T follicular helper cell (primary cell): ENCODE measurements around the gene NLGN1.

Source experiments
- DNase-seq: peaks from one replicate; pipeline ENCODE4 v3.0.0-alpha.2; 2020; ENCODE audit warnings: low read depth

The NLGN1 gene

GRCh38 chr3:174285242-174285864 lies 887.8 kb downstream of the NLGN1 start:
- no peak for DNase-seq

GRCh38 chr3:174287705-174288104 lies 890.2 kb downstream of the NLGN1 start:
- DNase-seq, result no peak

GRCh38 chr3:174294616-174295015 lies 897.1 kb downstream of the NLGN1 start:
- no peak for DNase-seq

- no peak for DNase-seq
Observed at GRCh38 chr3:174295306-174296092, 898.0 kb downstream of the NLGN1 start.

- no peak for DNase-seq
Observed at GRCh38 chr3:174302746-174303315, 905.3 kb downstream of the NLGN1 start.

GRCh38 chr3:174303907-174304560 lies 906.5 kb downstream of the NLGN1 start:
- DNase-seq, result no peak

GRCh38 chr3:174308736-174309135 lies 911.2 kb downstream of the NLGN1 start:
- DNase-seq, result no peak

GRCh38 chr3:174310475-174310983 lies 913.0 kb downstream of the NLGN1 start:
- DNase-seq, result no peak

- DNase-seq, result no peak
Observed at GRCh38 chr3:174315225-174315624, 917.7 kb downstream of the NLGN1 start.

- no peak for DNase-seq
Observed at GRCh38 chr3:174317005-174317404, 919.5 kb downstream of the NLGN1 start.

- no peak for DNase-seq
Observed at GRCh38 chr3:174318181-174318580, 920.6 kb downstream of the NLGN1 start.

- no peak for DNase-seq
Observed at GRCh38 chr3:174321548-174321947, 924.0 kb downstream of the NLGN1 start.

GRCh38 chr3:174322789-174323188 lies 925.2 kb downstream of the NLGN1 start:
- no peak for DNase-seq

GRCh38 chr3:174325171-174325570 lies 927.6 kb downstream of the NLGN1 start:
- no peak for DNase-seq

- no peak for DNase-seq
Observed at GRCh38 chr3:174325834-174326700, 928.5 kb downstream of the NLGN1 start.

GRCh38 chr3:174329321-174329720 lies 931.8 kb downstream of the NLGN1 start:
- no peak for DNase-seq

GRCh38 chr3:174330303-174330702 lies 932.8 kb downstream of the NLGN1 start:
- DNase-seq, result no peak

- no peak for DNase-seq
Observed at GRCh38 chr3:174331095-174331800, 933.7 kb downstream of the NLGN1 start.

- DNase-seq, result no peak
Observed at GRCh38 chr3:174332391-174332790, 934.8 kb downstream of the NLGN1 start.

GRCh38 chr3:174333640-174334039 lies 936.1 kb downstream of the NLGN1 start:
- DNase-seq, result no peak

GRCh38 chr3:174334111-174334510 lies 936.6 kb downstream of the NLGN1 start:
- no peak for DNase-seq
